Myocyte (in vitro differentiated cells): ENCODE data around the gene TOX3. TPM values are rescaled to one million over a fixed set of nuclear protein-coding genes. Genes with fewer than 3 reads are reported as not detected.

ENCODE experiments used
- DNase-seq: peaks from one replicate; pipeline ENCODE4 v3.0.0-alpha.2; 2012; ENCODE audit warnings: low read depth
- total RNA-seq: library from RNA; depleted of rRNA; stranded (reverse); fragments of >200 nt; gene quantifications from 2 replicates; pipeline ENCODE4 v1.2.3, GENCODE V29; 2014

TOX3 gene
- total RNA-seq, 1 donor from 2014 or later: not detected

DNA sequence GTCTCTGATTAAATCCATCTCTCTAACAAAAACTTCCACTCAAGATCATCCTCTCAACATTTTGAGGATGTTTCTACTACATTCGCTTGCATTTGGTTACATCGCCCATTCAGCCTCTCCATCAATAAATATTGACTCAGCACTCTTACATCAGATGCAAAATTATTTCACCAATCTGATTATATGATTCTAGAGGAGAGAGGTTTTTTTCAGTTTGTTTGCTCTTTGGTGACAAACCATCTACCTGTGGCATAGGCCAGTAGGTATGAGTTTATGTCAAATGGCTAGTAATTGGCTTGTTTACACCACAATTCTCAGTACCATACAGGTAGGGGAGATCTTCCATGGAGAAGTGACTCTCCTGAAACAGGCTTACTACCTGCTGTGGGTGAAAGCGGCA, 52.3 kb downstream of the TOX3 start:
- DNase-seq: no peak

DNA sequence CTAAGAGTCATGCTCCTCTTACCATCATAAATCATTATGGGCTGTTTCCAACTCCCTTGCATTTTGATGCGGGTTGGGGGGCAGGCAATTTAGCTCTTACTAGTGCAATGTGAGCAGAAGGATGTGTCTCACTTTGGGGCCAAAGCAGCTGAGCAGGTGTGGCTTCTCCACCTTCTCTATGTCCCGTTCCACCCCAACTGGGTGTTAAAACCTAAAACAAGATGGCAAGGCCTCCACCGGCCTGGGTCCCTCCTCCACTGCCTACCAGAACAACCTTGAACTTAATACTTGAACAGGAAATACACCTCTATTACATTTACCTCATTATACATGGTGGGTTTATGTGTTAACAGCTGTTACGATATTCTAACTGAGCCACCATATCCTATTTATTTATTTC, 52.8 kb downstream of the TOX3 start:
- no peak for DNase-seq

DNA sequence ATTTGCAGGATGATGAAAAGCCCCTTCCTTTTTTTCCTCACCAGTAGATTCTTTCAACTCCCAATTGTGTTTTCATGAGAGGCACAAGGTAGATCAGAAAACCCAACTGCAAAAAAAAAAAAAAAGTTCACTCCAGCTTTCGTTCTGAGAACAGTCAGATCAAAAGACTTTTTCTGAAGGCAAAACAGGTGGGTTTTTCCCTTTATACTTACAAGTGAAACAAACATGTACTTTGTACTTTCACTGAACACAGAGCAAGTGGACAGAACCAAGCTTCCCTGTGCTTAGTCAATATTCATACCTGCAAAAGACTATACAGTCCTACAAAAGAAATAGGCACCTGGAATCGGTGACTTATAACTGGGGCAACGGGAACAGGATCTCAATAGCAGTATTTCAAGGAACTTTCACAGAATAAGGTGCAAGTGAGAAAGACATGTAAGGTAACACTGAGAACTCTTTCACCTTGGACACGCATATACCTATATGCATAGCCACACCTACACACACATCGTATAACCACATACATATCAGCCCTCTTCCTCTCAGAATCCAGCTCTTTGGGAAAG, 54.1 kb downstream of the TOX3 start:
- no peak for DNase-seq

DNA sequence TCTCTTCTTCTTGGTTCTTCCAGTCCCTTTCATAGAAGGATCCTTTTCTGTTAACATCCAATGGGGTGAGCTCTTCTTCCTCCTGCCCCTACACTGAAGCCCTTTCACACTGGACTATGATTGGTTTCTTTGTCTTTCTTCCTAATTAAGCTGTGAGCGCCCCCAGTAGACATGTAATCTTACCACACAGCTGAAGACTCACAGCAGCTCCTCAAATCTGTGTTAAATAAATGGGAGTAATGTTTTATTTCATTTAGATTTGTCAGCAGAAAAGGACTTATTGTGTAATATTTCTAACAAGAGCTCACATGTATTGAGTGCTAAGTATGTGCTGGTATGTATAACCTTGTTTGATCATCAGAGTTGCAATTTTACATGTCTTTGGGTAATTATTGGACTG, 55.7 kb downstream of the TOX3 start:
- no peak for DNase-seq

DNA sequence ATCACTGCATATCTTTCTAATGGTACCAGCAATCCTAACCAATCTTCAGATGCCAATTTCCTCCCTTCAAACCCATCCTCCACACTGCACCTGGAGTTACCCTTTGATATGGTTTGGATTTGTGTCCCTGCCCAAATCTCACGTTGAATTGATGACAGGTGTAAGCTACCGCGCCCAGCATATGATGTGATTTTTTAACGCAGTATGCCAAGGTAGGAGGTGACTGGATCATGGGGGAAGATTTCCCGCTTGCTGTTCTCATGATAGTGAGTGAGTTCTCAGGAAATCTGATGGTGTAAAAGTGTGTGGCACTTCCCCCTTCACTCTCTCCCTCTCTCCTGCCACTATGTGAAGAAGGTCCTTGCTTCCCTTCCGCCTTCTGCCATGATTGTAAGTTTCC, 57.0 kb downstream of the TOX3 start:
- no peak for DNase-seq

DNA sequence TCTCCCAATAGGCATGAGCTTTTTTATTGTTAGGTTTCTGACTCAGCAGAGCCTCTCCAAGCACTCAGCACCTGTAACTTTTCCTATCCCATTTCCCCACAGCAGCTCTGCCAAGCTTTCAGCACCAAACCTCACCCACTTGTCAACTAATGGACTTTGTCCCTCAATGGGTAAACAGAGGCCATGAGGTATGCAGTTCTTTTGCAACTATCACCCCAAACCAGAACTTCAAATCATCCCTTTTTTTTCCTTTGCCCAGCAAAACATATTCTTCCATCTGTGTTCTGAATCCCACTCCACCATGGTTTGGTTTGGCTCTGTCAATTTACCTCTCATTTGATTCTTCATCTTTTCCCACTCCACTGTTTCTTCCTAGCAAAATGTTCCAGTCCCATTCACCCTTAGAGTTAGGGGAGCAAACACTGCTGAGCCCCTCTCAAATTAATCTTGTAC, 58.1 kb downstream of the TOX3 start:
- DNase-seq: no peak

DNA sequence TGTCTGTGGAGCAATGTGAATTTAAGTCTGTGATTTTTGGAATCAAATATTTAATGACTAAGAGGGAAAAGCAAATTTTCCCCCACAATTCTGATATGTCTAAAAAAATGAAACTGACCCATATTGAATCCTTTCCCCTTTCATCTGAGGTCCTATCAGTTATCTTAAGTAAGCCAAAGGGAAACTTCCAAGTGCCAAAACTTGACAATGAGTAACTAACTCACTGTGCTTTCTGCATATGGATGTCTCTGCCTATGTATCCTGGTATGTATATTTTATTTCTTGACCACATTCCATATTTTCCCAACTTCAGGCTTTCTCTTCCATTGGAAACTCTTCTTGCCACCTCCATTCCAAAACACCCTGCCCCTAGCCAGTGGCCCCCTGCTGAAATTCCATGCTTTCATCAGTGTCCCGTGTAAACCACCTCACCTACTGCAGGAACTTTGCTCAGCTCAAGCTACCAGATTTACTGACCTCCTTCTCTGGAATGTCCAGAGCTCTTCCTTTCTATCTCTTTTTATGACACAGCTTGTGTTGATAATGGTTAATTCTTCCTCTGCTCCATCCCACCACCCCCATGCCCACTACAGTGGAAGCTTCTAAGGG, 59.0 kb downstream of the TOX3 start:
- DNase-seq: no peak

DNA sequence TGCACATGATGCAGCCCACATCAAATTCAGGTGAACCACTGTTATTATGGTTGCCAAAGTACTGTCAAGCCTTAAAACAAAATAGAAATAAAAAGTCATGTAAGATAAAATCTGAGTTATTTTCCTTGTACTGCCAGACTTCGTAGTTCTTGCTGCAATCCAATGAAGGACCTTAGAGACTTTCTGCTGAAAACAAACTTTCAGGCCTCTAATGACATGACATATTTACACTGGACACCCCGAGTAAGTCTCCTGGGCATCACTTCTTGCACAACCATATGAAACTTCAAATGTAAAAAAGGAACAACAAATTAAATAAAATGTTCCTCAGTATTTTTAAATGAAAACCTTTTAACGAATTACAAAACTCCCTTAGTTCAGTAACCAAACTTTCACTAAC, 66.7 kb downstream of the TOX3 start:
- DNase-seq: no peak

DNA sequence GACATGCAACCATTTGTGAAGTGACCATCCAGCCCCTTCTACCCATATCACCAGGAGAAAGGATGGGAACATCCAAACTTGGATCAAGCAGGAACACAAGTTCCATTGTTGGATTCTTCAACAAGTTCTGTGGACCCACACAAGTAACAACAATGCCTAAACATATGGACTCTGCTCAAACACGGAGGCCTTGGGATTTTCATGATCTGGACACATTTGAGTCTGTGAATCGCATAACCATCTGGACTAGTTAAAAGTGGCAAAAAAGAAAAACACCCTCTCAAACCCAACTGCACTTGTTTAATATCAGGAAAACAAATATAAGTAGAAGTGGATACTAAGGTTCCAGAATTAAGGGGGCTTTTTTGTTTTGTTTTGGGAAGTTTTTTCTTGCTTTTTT, 70.8 kb downstream of the TOX3 start:
- DNase-seq: no peak

DNA sequence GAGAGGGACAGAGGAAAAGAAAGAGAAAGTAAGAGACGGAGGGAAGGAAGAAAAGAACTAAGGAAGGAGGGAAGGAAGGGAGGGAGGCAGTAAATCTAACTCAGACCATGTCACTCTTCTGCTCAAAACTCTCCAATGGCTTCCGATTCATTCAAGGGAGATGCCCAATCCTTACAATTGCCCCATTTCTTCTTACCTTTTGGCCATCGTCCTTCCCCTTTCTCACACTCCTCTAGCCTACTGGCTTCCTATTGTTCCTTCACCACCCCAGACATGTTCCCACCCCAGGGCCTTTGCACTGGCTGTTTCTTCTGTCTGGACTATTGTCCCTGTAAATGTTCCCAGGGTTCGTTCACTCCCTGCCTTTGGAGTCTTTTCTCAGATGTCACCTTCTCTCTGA, 72.3 kb downstream of the TOX3 start:
- DNase-seq: no peak

DNA sequence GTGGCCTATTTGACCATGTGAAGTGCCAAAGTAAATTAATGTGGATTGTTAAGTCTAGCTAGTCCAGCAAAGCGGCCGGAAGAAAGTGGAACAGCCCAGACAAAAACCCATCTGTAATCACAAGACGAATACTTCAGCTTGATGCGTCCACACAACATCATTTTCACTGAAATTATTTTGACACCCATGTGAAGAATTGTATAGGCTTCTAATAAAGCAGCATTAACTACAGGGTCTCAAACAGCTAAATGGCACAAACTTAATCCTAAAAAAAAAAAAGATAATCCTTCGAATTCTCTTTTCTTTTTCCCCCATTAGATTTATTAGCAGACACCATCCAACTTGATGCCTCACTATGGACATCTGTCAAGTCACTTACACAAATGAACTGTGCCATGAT, 73.8 kb downstream of the TOX3 start:
- DNase-seq: no peak

DNA sequence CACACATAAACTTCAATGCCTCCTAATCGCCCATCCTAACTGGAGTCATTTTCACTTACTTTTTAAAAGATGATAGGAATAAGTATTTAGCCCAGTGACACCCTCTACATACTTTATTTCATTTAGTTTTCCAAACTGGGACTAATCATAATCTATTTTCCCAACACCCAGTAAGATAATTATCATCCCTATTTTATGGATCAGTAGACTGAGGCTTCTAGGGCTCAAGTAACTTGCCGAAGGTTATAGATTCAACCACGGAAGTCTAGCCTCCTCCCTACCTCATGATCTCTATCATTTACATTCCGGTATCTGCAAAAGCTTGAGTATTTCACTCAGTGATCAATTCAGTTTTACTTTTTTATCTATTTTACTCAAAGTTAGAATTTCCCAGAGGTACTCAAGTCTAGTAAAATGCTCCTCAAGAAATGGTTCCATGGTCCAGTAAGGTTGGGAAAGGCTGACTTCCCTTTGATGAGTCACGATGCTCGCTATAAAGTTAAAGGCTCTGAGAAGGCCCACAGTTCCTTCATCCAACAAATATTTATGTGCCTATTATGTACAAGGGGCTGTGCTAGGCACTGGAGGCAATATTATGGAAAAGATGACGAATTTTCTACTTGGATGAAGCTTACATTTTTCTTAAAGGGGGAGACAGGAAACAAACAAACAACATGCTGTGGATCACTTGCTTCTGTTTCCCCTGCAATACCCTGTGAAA, 75.1 kb downstream of the TOX3 start:
- DNase-seq: no peak

DNA sequence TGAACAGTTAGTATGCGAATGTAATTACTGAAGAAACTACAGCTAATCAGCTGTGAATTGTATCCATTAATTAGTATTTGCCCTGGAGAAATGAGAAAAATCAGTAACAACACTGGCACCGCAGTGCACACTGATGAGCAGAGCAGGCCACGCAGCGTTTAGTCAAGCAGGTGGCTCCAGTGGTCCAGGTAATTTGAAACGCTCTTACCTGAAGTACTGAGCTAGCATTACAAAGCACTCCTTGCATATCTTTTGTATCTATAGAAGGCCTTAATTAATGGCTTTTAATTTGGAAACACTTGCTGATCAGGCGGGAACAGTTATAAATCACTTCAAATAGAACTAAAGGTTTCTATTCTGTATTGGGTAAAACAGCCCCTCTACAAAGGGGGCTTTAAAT, 76.4 kb downstream of the TOX3 start:
- DNase-seq: no peak

DNA sequence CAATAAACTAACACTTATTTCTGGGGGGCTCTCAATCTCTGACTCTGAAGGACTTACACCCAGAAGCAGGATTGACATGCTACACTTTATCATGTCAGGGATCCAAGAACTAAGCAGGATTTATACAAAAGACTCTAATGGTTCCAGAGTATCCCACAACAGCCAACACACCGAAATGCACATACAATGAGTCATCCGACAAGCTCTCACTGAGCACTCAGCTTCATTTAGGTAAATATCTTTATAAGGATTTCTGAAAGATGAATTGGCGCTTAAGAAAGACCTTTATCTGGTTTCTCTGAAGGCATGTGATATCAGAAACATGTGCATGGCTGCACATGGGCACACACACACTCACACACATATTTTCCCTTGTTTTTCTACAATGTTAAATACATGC, 77.2 kb downstream of the TOX3 start:
- no peak for DNase-seq

DNA sequence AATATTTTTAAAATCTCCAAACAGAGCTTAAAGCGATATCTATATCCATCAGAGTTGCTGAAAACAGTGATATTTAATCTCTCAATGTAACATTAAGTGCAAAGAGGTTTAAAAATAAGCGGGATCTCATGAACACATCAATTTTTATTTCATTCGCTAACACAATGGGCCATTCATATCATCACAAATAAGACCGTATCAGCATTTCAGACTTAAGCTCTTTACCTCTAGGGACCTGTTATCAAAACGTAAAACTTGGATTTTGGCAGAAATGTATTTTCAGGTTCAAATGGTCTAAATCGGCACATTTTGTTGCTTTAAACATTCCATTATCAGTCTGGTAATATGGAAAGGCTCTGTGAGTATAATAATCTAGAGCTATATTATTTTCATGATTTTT, 77.9 kb downstream of the TOX3 start:
- DNase-seq: no peak

DNA sequence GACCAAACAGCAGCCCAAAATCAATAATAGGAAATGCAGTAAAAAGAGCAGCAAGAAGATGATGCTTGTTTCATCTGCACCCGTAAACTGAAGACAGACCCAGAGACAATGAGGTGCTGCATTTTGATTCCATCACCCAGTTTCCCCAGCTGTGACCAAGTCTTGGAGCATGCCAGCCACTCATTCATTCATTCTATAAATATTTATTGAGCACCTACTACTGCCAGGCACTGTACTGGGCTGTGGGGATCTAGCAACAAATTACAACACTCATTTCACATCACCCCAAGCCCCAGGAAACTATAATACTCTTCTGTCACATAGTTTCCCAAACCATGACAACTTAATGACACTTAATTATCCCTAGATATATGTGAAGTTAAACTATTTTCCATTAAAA, 79.2 kb downstream of the TOX3 start:
- no peak for DNase-seq

DNA sequence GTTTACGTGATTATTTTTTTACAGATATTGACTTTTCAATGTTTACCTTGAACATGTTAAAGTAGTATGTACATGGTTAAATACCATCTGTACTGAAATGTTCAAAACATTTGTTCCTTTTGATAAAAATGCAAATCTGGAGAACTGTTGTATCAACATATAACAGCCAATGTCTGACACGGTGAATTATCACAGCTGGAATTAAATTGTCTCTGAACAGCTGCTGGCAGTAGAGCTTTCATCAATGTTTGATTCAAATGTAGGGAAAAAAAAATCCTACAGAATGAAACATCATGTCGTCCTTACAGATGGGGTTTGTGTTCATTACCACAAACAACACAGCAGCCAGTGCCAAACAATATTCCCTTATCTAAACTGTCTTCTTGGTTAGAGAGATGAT, 79.9 kb downstream of the TOX3 start:
- DNase-seq: no peak

DNA sequence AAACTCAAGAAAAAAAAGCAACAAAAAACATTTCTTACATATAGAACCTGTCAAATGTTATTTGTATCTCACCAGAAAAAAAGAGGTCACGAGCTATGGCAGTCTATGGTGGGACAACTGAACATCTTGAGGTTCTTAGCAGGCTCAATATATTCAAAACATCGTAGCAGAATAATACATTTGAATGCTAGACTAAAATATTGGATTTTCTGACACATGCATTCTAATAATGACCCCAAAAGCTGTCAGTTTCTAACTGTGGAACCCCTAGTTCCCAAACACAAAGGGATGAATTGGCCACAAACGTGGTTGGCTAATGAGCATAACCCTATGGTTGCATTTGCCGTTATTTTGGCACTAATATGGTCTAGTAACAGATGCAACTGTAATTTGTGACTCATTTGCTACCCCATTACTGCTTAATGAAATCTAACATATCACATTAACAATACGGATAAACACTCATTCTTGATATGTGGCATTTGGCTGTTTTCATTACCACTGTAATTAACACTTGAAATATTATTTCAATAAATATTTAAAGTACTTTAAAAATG, 81.2 kb downstream of the TOX3 start:
- no peak for DNase-seq

DNA sequence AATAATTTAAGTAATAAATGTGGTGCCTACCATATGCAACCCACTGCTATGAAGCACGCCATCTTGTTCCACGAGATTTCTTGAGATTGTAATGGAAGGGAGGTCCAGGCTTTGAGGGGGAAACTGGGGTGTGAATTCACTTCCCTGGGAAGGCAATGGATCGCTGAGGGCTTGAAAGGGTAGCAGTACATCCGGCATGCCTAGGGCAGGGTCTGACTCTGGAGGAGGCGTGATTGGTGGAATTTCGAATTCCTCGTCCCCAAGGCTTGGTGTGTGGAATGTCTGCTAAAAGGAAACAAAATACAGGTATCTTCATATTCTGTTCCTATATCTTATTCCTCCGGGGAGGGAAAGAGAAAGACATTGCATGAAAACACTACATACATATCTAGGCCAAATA, 83.0 kb downstream of the TOX3 start:
- DNase-seq: no peak

DNA sequence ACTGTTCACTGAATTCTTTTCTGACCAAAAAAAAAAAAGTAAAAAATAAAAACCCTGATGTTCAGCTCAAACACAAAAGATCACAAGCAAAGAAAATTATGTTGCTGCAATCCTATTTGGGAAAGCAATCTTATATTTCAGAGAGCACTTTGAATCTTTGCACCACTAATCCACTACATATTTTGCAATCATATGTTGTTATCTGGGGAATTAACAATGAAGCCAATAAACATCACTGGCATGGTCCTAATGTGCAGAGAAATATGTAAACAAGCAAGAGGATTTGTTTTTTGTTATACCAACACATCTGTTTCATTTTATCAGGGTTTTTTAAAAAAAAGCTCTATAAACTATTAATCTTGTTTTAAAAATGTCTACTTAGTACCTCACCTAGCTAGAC, 84.1 kb downstream of the TOX3 start:
- no peak for DNase-seq

DNA sequence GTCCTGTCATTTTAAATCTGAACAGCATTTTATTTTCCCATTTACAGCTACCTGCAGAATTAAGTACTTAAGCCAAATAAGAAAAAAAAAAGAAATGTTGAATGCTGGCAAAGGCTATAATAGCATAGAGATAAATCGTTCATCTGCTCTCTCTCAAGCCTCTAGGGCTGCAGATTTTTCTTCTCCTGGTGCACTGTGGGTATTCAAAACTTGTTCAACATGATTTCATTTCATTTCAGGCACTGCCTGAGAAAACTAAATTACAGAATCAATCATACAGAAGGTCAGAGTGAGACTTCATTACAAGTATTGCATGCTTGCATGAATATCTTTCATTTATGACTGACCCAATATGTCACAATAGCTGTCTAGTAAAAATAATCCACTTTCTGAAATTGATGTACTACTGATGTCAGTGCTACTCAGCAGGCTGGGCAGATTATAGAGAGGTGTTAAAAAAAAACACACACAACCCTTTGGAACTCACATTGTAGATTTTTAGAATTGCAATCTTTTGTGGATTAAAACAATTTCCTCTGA, 86.2 kb downstream of the TOX3 start:
- no peak for DNase-seq

DNA sequence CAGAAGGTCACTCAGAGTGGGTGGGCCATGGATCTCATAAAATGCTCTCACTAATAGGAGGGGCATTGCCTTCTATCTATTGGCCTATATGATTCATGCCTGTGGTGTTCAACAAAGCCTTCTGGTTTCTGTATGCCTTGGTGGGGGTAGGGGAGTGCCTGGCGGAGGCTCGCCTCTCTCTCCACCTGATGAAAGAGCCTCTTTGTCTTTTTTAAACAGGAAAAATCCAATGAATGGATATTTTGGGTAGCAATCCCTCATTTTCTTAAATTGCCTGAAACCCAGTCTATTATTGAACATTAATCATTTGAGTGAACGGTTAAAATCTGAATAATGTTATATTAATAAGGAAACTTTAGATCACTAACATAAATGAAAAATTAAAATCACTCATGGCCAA, 90.6 kb downstream of the TOX3 start:
- no peak for DNase-seq
